ENCODE results near the gene MSH4.
"Not testable (repeated sequence)": the region's sequence is repeated elsewhere in the genome, so short reads cannot be mapped to it uniquely, and the experiment has no call there.

The MSH4 gene

DNA sequence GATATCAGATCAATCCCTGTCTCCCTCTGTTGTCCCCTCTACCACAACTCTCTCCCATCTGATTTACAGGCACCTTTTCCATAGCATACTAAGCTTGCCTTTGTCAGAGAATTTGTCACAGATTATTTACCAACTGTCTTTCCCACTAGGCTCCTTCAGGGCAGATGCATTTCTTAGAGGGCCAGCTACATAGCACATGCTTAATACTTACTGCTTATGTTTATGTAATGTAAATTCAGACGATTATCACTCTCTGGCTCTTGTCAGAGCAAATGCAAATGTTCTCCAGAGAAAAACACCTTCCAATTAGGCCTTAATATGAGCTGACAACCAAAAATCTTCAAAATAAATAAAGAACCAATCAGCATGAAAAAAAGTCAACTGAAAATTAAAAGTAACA, 25.9 kb upstream of the MSH4 start:
- TF ChIP-seq, protein P1, sequence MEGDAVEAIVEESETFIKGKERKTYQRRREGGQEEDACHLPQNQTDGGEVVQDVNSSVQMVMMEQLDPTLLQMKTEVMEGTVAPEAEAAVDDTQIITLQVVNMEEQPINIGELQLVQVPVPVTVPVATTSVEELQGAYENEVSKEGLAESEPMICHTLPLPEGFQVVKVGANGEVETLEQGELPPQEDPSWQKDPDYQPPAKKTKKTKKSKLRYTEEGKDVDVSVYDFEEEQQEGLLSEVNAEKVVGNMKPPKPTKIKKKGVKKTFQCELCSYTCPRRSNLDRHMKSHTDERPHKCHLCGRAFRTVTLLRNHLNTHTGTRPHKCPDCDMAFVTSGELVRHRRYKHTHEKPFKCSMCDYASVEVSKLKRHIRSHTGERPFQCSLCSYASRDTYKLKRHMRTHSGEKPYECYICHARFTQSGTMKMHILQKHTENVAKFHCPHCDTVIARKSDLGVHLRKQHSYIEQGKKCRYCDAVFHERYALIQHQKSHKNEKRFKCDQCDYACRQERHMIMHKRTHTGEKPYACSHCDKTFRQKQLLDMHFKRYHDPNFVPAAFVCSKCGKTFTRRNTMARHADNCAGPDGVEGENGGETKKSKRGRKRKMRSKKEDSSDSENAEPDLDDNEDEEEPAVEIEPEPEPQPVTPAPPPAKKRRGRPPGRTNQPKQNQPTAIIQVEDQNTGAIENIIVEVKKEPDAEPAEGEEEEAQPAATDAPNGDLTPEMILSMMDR (IDR thresholded peaks at IDR 0.05) = no peak
- H3K36me3 Mint-ChIP-seq (ENCODE audit: low read depth) = no peaks in the 10 kb centered on the region
- H3K4me1 Mint-ChIP-seq = no peaks in the 10 kb centered on the region
- DNase-seq = no peak
- H3K27ac Mint-ChIP-seq = peak overlapping the region; percentile 67
- peaks cover 5% of the 10 kb centered on the region for H3K9me3 Mint-ChIP-seq
- H3K4me3 Mint-ChIP-seq = no peak overlapping the region
- H3K27me3 Mint-ChIP-seq (ENCODE audit: low read depth, poor library complexity) = peaks cover 3% of the 10 kb centered on the region

DNA sequence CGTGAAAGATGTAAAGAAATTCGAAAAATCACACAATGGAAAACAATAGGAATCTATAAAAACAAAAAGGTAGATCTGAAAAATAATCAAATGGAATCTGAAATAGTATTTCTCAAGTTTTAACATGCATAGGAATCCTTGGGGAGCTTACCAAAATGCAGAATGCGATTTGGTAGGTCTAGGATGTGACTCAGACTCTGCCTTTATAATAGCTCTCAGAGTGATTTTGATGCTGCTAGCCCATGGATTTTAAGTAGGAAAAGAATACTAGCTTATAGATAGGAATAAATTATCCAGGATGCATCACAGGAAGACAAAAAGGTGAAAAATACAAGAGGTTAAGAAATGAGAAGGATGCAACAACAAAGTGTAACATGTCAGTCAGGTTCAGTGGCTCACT, 24.7 kb upstream of the MSH4 start:
- TF ChIP-seq, protein P1 (IDR thresholded peaks at IDR 0.05) = no peak
- DNase-seq = no peak

DNA sequence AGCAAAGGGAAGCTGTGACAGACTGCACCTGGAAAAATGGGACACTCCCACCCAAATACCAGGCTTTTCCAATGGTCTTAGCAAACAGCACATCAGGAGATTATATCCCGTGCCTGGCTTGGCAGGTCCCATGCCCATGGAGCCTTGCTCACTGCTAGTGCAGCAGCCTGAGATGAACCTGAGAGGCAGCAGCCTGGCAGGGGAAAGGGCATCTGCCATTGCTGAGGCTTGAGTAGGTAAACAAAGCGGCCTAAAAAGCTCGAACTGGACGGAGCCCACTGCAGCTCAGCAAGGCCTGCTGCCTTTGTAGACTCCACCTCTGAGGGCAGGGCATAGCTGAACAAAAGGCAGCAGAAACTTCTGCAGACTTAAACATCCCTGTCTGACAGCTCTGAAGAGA, 18.9 kb upstream of the MSH4 start:
- not testable (repeated sequence) for H3K36me3 Mint-ChIP-seq (ENCODE audit: low read depth); H3K4me1 Mint-ChIP-seq; H3K27me3 Mint-ChIP-seq (ENCODE audit: low read depth, poor library complexity); H3K4me3 Mint-ChIP-seq; DNase-seq; H3K27ac Mint-ChIP-seq
- peaks cover 54% of the 10 kb centered on the region for H3K9me3 Mint-ChIP-seq

More for the DNA sequence above, 24.7 kb upstream of the MSH4 start:
- Mint-ChIP-seq H3K9me3 (peaks cover 17% of the 10 kb centered on the region), H3K4me1 (no peaks in the 10 kb centered on the region), H3K36me3 (ENCODE audit: low read depth) (no peaks in the 10 kb centered on the region), H3K27me3 (ENCODE audit: low read depth, poor library complexity) (peaks cover 3% of the 10 kb centered on the region), H3K27ac (no peak overlapping the region), H3K4me3 (no peak overlapping the region)

DNA sequence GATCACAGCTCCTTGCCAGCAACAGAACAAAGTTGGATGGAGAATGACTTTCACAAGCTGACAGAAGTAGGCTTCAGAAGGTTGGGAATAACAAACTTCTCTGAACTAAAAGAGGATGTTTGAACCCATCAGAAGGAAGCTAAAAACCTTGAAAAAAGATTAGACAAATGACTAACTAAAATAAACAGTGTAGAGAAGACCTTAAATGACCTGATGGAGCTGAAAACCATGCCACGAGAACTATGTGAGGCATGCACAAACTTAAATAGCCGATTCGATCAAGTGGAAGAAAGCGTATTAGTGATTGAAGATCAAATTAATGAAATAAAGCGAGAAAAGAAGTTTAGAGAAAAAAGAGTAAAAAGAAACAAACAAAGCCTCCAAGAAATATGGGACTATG, 18.0 kb upstream of the MSH4 start:
- H3K27ac Mint-ChIP-seq; H3K36me3 Mint-ChIP-seq (ENCODE audit: low read depth); H3K4me3 Mint-ChIP-seq; H3K27me3 Mint-ChIP-seq (ENCODE audit: low read depth, poor library complexity); H3K4me1 Mint-ChIP-seq; DNase-seq: not testable (repeated sequence)
- H3K9me3 Mint-ChIP-seq = peaks cover 58% of the 10 kb centered on the region

DNA sequence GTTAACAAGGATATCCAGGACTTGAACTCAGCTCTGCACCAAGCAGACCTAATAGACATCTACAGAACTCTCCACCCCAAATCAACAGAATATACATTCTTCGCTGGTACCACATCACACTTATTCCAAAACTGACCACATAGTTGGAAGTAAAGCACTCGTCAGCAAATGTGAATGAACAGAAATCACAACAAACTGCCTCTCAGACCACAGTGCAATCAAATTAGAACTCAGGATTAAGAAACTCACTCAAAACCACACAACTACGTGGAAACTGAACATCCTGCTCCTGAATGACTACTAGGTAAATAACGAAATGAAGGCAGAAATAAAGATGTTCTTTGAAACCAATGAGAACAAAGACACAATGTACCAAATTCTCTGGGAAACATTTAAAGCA, 16.5 kb upstream of the MSH4 start:
- peaks cover 64% of the 10 kb centered on the region for H3K9me3 Mint-ChIP-seq
- not testable (repeated sequence) for H3K4me3 Mint-ChIP-seq, DNase-seq

DNA sequence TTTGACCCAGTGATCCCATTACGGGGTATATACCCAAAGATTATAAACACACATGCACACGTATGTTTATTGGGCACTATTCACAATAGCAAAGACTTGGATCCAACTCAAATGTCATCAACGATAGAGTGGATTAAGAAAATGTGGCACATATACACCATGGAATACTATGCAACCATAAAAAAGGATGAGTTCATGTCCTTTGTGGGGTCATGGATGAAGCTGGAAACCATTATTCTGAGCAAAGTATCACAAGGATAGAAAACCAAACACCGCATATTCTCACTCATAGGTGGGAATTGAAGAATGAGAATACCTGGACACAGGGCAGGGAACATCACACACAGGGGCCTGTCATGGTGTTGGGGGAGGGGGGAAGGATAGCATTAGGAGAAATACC, 12.8 kb upstream of the MSH4 start:
- H3K27me3 Mint-ChIP-seq (ENCODE audit: low read depth, poor library complexity); H3K4me3 Mint-ChIP-seq; DNase-seq; H3K36me3 Mint-ChIP-seq (ENCODE audit: low read depth); H3K27ac Mint-ChIP-seq: not testable (repeated sequence)
- peaks cover 35% of the 10 kb centered on the region for H3K9me3 Mint-ChIP-seq
- H3K4me1 Mint-ChIP-seq = peaks cover 33% of the 10 kb centered on the region

More for the DNA sequence above, 16.5 kb upstream of the MSH4 start:
- not testable (repeated sequence) for H3K27me3 Mint-ChIP-seq (ENCODE audit: low read depth, poor library complexity); H3K4me1 Mint-ChIP-seq; H3K27ac Mint-ChIP-seq; H3K36me3 Mint-ChIP-seq (ENCODE audit: low read depth)

DNA sequence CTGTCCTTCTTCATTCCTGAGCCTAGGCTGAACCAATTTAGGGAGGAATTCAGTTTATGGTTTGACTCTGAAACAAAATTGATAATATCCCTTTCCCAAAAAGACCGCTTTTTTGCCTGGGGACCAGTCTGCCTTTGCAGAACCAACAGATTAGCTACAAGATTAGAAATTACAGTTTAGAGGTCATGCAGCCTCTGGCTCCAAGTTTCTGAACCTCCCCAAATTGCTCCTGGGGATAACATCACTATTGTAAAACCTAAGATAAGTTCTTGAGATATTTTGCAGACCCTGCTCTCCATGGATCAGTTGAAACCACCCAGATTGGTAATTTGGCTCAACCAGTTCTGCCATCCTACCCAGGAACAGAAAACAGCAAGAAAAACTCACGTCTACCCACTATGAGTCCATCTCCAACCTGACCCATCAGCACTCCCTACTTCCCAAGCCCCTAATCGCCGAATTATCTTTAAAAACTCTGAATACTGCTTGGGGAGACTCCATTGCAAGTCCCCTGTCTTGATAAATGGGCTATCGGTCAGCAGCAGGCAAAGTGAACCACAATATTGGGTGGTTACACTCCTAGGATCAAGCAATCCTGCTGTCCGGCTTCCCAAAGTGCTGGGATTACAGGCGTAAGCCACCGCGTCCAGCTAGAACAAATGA, 11.2 kb upstream of the MSH4 start:
- TF ChIP-seq, protein P1 (IDR thresholded peaks at IDR 0.05) = no peak
- Mint-ChIP-seq H3K27ac (peak overlapping the region; percentile 83), H3K4me1 (peaks cover 48% of the 10 kb centered on the region), H3K27me3 (ENCODE audit: low read depth, poor library complexity) (no peaks in the 10 kb centered on the region), H3K4me3 (peak overlapping the region; percentile 96), H3K36me3 (ENCODE audit: low read depth) (peaks cover 17% of the 10 kb centered on the region), H3K9me3 (peaks cover 22% of the 10 kb centered on the region)
- DNase-seq = no peak
